ENCODE measurements around the gene LGALS16. TPM values are rescaled to one million over a fixed set of nuclear protein-coding genes. Genes with fewer than 3 reads are reported as not detected.

Gene LGALS16
- total and polyA plus RNA-seq, 10 of the 15 experiments (the other 5 are each of a cell fraction or from before 2014, with no cell fraction given) = not detected

DNA sequence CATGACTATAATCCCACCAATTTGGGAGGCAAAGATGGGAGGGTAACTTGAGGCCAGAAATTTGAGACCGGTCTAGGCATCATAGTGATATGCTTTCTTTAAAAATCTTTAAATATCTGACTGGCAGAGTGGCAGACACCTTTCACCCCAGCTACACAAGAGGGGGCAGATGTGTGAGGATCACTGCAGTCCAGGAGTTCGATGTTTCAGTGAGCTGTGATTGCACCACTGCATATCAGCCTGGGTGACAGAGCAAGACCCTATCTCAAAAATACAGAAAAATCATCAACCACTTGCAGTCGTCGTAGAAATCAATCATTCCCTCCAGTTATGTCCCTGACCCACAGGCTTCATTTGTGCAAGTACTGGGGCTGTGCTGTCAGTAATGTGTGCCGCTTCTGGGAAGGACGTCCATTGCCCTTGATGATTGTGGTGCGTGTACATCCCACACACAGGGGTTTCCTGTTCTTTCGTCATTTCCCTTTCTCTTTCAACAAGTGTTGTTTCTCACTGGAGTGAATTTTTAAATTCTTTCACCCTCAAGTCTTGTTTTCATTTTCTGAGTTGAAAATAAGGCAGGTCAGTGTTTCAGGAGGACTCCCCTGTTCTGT lies 50.0 kb downstream of the LGALS16 start (continued):
- TF ChIP-seq EGR1 (IDR thresholded peaks at IDR 0.05; ENCODE audit: borderline replicate concordance in 1 of 2, low read depth in 2 of 2, low read length in 2 of 2) (no peak), EP300 (IDR thresholded peaks at IDR 0.05; ENCODE audit: borderline replicate concordance in 1 of 2, control insufficient read depth in 1 of 2, low read depth in 2 of 2, low read length in 2 of 2) (0 out of 4 replicates have a peak, but pooled peaks of 1 of the 2 experiments have one; percentile 24), ZBED1 (IDR thresholded peaks at IDR 0.05; ENCODE audit: borderline replicate concordance) (peak; percentile 59; the same call in 1 of the 2 replicates), TBL1XR1 (IDR thresholded peaks at IDR 0.05; ENCODE audit: low read depth, low read length) (0 out of 2 replicates have a peak, but pooled peaks have one; percentile 32), IRF4 (IDR thresholded peaks at IDR 0.05; ENCODE audit: low read depth, low read length) (0 out of 2 replicates have a peak, but pooled peaks have one; percentile 47), EED (IDR thresholded peaks at IDR 0.05; ENCODE audit: low read depth) (peak; percentile 57; the same call in 1 of the 2 replicates), NFIC (IDR thresholded peaks at IDR 0.05; ENCODE audit: low read depth, low read length) (0 out of 2 replicates have a peak, but pooled peaks have one; percentile 54), GABPA (IDR thresholded peaks at IDR 0.05; ENCODE audit: low read depth) (peak; percentile 73), CREM (IDR thresholded peaks at IDR 0.05; ENCODE audit: low read depth) (peak; percentile 61; the same call in 1 of the 2 replicates), MTA2 (IDR thresholded peaks at IDR 0.05; ENCODE audit: low read depth) (peak; percentile 14; the same call in 1 of the 2 replicates), MEF2B (IDR thresholded peaks at IDR 0.05; ENCODE audit: partially characterized antibody, poor library complexity, severe bottlenecking) (peak; percentile 17), TCF7 (IDR thresholded peaks at IDR 0.05; ENCODE audit: borderline replicate concordance) (no peak), POU2F2 (IDR thresholded peaks at IDR 0.05; ENCODE audit: borderline replicate concordance, low read depth, low read length) (0 out of 3 replicates have a peak, but pooled peaks have one; percentile 40), ATF7 (IDR thresholded peaks at IDR 0.05; ENCODE audit: low read depth) (peak; percentile 79), BCL11A (IDR thresholded peaks at IDR 0.05; ENCODE audit: low read depth, low read length) (0 out of 2 replicates have a peak, but pooled peaks have one; percentile 49)
- TF ChIP-seq, protein P1, sequence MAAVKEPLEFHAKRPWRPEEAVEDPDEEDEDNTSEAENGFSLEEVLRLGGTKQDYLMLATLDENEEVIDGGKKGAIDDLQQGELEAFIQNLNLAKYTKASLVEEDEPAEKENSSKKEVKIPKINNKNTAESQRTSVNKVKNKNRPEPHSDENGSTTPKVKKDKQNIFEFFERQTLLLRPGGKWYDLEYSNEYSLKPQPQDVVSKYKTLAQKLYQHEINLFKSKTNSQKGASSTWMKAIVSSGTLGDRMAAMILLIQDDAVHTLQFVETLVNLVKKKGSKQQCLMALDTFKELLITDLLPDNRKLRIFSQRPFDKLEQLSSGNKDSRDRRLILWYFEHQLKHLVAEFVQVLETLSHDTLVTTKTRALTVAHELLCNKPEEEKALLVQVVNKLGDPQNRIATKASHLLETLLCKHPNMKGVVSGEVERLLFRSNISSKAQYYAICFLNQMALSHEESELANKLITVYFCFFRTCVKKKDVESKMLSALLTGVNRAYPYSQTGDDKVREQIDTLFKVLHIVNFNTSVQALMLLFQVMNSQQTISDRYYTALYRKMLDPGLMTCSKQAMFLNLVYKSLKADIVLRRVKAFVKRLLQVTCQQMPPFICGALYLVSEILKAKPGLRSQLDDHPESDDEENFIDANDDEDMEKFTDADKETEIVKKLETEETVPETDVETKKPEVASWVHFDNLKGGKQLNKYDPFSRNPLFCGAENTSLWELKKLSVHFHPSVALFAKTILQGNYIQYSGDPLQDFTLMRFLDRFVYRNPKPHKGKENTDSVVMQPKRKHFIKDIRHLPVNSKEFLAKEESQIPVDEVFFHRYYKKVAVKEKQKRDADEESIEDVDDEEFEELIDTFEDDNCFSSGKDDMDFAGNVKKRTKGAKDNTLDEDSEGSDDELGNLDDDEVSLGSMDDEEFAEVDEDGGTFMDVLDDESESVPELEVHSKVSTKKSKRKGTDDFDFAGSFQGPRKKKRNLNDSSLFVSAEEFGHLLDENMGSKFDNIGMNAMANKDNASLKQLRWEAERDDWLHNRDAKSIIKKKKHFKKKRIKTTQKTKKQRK (IDR thresholded peaks at IDR 0.05; ENCODE audit: low read depth, low read length) = no peak
- TF ChIP-seq, protein P2, sequence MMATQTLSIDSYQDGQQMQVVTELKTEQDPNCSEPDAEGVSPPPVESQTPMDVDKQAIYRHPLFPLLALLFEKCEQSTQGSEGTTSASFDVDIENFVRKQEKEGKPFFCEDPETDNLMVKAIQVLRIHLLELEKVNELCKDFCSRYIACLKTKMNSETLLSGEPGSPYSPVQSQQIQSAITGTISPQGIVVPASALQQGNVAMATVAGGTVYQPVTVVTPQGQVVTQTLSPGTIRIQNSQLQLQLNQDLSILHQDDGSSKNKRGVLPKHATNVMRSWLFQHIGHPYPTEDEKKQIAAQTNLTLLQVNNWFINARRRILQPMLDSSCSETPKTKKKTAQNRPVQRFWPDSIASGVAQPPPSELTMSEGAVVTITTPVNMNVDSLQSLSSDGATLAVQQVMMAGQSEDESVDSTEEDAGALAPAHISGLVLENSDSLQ (IDR thresholded peaks at IDR 0.05) = peak; percentile 38
- TF ChIP-seq, protein P3, sequence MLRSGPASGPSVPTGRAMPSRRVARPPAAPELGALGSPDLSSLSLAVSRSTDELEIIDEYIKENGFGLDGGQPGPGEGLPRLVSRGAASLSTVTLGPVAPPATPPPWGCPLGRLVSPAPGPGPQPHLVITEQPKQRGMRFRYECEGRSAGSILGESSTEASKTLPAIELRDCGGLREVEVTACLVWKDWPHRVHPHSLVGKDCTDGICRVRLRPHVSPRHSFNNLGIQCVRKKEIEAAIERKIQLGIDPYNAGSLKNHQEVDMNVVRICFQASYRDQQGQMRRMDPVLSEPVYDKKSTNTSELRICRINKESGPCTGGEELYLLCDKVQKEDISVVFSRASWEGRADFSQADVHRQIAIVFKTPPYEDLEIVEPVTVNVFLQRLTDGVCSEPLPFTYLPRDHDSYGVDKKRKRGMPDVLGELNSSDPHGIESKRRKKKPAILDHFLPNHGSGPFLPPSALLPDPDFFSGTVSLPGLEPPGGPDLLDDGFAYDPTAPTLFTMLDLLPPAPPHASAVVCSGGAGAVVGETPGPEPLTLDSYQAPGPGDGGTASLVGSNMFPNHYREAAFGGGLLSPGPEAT (IDR thresholded peaks at IDR 0.05; ENCODE audit: low read depth) = peak; percentile 35; the same call in 1 of the 2 replicates
- TF ChIP-seq, protein P4, sequence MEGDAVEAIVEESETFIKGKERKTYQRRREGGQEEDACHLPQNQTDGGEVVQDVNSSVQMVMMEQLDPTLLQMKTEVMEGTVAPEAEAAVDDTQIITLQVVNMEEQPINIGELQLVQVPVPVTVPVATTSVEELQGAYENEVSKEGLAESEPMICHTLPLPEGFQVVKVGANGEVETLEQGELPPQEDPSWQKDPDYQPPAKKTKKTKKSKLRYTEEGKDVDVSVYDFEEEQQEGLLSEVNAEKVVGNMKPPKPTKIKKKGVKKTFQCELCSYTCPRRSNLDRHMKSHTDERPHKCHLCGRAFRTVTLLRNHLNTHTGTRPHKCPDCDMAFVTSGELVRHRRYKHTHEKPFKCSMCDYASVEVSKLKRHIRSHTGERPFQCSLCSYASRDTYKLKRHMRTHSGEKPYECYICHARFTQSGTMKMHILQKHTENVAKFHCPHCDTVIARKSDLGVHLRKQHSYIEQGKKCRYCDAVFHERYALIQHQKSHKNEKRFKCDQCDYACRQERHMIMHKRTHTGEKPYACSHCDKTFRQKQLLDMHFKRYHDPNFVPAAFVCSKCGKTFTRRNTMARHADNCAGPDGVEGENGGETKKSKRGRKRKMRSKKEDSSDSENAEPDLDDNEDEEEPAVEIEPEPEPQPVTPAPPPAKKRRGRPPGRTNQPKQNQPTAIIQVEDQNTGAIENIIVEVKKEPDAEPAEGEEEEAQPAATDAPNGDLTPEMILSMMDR (IDR thresholded peaks at IDR 0.05 in 2 of 3, conservative IDR thresholded peaks at IDR 0.05 in 1 of 3; ENCODE audit: control insufficient read depth in 2 of 3, extremely low read depth in 1 of 3, insufficient read depth in 1 of 3, low read depth in 3 of 3, low read length in 3 of 3) = no peak

Data from GM12878 (cell line).